Thoracic aorta (tissue), 2 donors: ENCODE results near the gene SAMD14. TPM values are rescaled to one million over a fixed set of nuclear protein-coding genes. Genes with fewer than 3 reads are reported as not detected.

Experiments used
- ATAC-seq: fragments of 150-250 bp; one replicate; pipeline ENCODE4 v1.8.0; 2017; ENCODE audit warnings: low read depth; ENCODE audit not compliant: insufficient number of reproducible peaks, low FRiP score
- DNase-seq: peaks from one replicate; pipeline ENCODE4 v3.0.0-alpha.2; 2020; ENCODE audit warnings: low spot score
- H3K27ac ChIP-seq, 2 donors: fragments of 200-600 bp; sonication (generic); 1 replicate in 1 of 2; 2 replicates in 1 of 2; pipeline ENCODE4 v1.5.1; 2016; ENCODE audit warnings: mild to moderate bottlenecking in 2 of 2, moderate library complexity in 2 of 2
- H3K27me3 ChIP-seq: fragments of 200-600 bp; sonication (generic); replicated peaks from 2 replicates; pipeline ENCODE4 v1.6.0; 2016; ENCODE audit warnings: mild to moderate bottlenecking; ENCODE audit not compliant: insufficient read depth
- H3K36me3 ChIP-seq: fragments of 200-600 bp; sonication (generic); one replicate; pipeline ENCODE4 v1.5.1; 2016
- H3K4me1 ChIP-seq, 2 donors: fragments of 200-600 bp; sonication (generic); 1 replicate in 1 of 2; 2 replicates in 1 of 2; pipeline versions ENCODE4 v1.5.1 to v1.6.0; 2016; ENCODE audit warnings: low read depth in 2 of 2, mild to moderate bottlenecking in 1 of 2; ENCODE audit not compliant: control insufficient read depth in 1 of 2
- H3K4me3 ChIP-seq: fragments of 200-600 bp; sonication (generic); 2 replicates; pipeline ENCODE4 v1.5.1; 2016; ENCODE audit warnings: mild to moderate bottlenecking
- H3K9me3 ChIP-seq: fragments of 200-600 bp; sonication (generic); 2 replicates; pipeline ENCODE4 v1.5.1; 2016
- total RNA-seq, 2 donors: library from RNA; depleted of rRNA; stranded (reverse); fragments of >200 nt; gene quantifications; one replicate each; pipeline versions ENCODE4 v1.1.0 to v1.2.3, GENCODE V29; 2016
- TF ChIP-seq, protein P1 (sequence below): fragments of 200-600 bp; sonication (generic); IDR thresholded peaks from one replicate; pipeline ENCODE4 v1.5.1; 2019; ENCODE audit warnings: antibody characterized with exemption

SAMD14 gene
- total RNA-seq, 2 donors from 2014 or later, result 9.7 to 11.5 TPM

- Histone ChIP-seq H3K27ac (peak overlapping the region; percentile 31 to 42), H3K36me3 (peaks cover 32% of the 10 kb centered on the region)
- DNase-seq, result no peak
Measured at GRCh38 chr17:50087246-50087911, 42.6 kb downstream of the SAMD14 start.

DNA sequence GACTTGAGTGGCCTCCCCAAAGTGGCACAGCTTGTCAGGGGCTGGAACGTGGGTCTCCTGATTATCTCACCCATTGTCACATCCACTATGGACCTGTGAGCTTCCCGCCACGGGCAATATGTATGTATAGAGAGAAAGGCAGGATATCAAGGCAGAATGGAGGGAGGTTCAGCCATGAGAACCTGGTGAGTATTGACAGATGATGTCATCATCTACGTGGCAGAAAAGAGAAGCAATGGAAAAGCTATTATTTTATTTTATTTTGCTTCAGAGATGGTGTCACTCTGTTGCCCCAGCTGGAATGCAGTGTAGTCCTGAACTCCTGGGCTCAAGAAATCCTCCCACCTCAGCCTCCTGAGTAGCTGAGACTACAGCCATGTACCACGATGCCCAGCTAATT lies 48.2 kb downstream of the SAMD14 start:
- DNase-seq, result no peak
- Histone ChIP-seq H3K4me1 (peaks cover 4 to 15% of the 10 kb centered on the region in 2 donors), H3K36me3 (peaks cover 49% of the 10 kb centered on the region), H3K27ac (no peak overlapping the region), H3K4me3 (no peak overlapping the region), H3K9me3 (no peaks in the 10 kb centered on the region), H3K27me3 (no peaks in the 10 kb centered on the region)
- ATAC-seq, result no peak
- TF ChIP-seq, protein P1, sequence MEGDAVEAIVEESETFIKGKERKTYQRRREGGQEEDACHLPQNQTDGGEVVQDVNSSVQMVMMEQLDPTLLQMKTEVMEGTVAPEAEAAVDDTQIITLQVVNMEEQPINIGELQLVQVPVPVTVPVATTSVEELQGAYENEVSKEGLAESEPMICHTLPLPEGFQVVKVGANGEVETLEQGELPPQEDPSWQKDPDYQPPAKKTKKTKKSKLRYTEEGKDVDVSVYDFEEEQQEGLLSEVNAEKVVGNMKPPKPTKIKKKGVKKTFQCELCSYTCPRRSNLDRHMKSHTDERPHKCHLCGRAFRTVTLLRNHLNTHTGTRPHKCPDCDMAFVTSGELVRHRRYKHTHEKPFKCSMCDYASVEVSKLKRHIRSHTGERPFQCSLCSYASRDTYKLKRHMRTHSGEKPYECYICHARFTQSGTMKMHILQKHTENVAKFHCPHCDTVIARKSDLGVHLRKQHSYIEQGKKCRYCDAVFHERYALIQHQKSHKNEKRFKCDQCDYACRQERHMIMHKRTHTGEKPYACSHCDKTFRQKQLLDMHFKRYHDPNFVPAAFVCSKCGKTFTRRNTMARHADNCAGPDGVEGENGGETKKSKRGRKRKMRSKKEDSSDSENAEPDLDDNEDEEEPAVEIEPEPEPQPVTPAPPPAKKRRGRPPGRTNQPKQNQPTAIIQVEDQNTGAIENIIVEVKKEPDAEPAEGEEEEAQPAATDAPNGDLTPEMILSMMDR, result no peak

More at GRCh38 chr17:50087246-50087911, 42.6 kb downstream of the SAMD14 start:
- no peaks in the 10 kb centered on the region for H3K9me3 ChIP-seq
- TF ChIP-seq, protein P1, result peak; percentile 95
- no peak for ATAC-seq
- no peak overlapping the region for H3K4me3 ChIP-seq
- no peaks in the 10 kb centered on the region for H3K27me3 ChIP-seq
- H3K4me1 ChIP-seq, result no peaks in the 10 kb centered on the region

GRCh38 chr17:50080827-50081226 lies 49.1 kb downstream of the SAMD14 start:
- peak overlapping the region in 1 of 2 donors; percentile 15 for H3K27ac ChIP-seq
- H3K4me1 ChIP-seq, result peaks cover 4 to 15% of the 10 kb centered on the region in 2 donors
- H3K4me3 ChIP-seq, result no peak overlapping the region
- DNase-seq (no peak), ATAC-seq (peak; percentile 9)
- H3K27me3 ChIP-seq, result no peaks in the 10 kb centered on the region
- TF ChIP-seq, protein P1, result no peak
- H3K36me3 ChIP-seq, result peaks cover 58% of the 10 kb centered on the region
- H3K9me3 ChIP-seq, result no peaks in the 10 kb centered on the region

DNA sequence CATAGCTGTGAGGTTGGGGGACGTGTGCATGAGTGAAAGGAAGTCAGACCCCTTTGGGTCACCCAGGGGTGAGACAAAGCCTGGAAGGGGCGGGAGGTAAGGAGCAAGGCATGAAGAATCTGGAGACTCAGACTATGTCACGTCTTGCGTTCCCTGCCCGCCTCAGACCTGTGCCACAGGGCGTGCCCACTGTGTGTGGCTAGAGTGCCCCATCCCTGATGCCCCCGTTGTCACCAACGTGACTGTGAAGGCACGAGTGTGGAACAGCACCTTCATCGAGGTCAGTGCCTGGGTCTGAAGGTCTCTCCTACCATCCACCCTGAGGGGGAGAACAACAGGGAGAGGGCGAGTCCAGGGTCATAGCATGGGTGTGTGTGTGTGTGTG lies 49.9 kb downstream of the SAMD14 start:
- no peak for DNase-seq
- peak overlapping the region; percentile 59 to 69 for H3K27ac ChIP-seq

DNA sequence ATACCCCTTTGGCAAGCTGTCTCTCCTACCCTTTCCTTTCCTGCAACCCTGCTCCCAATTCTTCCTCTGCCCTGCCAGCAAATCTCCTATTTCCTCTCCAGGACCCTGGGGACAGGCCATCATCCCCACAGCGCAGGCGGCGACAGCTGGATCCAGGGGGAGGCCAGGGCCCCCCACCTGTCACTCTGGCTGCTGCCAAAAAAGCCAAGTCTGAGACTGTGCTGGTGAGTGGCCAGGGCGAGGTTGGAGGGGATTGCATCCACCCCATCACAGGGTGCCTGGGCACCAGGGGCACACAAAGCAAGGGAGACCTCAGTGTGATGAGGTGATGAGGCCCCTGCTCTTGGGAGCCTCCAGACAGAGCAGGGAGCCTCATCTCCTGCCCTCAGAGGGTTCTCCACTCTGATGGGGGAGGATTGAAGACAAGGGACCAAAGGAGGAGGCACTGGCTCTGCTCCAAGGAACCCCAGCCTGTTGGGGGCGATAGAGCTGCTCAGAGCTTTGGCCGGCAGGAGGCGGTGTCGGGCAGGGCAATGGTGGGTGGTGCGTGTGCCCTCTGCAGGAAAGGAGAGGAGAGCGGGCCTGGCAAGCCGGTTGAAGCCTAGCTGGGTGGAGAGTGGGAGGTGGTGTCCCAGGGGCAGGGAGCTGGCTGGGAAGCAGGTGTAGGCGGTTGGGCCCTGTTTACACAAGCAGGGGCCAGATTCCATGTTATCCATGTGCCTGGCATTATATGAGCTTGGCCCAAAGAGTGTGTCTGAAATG lies 50.4 kb downstream of the SAMD14 start:
- H3K36me3 ChIP-seq, result peaks cover 70% of the 10 kb centered on the region
- TF ChIP-seq, protein P1, result peak; percentile 75
- DNase-seq (no peak), ATAC-seq (no peak)
- H3K27me3 ChIP-seq, result no peaks in the 10 kb centered on the region
- H3K4me1 ChIP-seq, result peaks cover 4 to 15% of the 10 kb centered on the region in 2 donors
- no peak overlapping the region for H3K4me3 ChIP-seq
- no peaks in the 10 kb centered on the region for H3K9me3 ChIP-seq
- peak overlapping the region; percentile 59 to 69 for H3K27ac ChIP-seq

More for the DNA sequence above, 49.9 kb downstream of the SAMD14 start:
- Histone ChIP-seq H3K36me3 (peaks cover 66% of the 10 kb centered on the region), H3K9me3 (no peaks in the 10 kb centered on the region), H3K27me3 (no peaks in the 10 kb centered on the region), H3K4me3 (no peak overlapping the region), H3K4me1 (peaks cover 4 to 15% of the 10 kb centered on the region in 2 donors)
- no peak for ATAC-seq
- TF ChIP-seq, protein P1, result no peak
